Right lobe of liver (tissue), 4 donors: ENCODE results near the gene STAT1.

ENCODE experiments used
- CTCF ChIP-seq, 4 donors: fragments of 200-600 bp in 3 of 4; fragments of 450-650 bp in 1 of 4; IDR thresholded peaks; one replicate each; pipeline versions ENCODE4 v1.5.1 to v1.8.0; 2016 to 2022; ENCODE audit warnings: antibody characterized with exemption in 4 of 4, mild to moderate bottlenecking in 2 of 4
- POLR2A ChIP-seq: fragments of 450-650 bp; IDR thresholded peaks from one replicate; pipeline ENCODE4 v1.6.1; 2017; ENCODE audit warnings: antibody characterized with exemption, mild to moderate bottlenecking
- donor health status: DM: no; HTN: no; CAD: no.
- donor health status: DM: no; HTN: no; CAD: no.
- donor health status: DM: no; HTN: yes; CAD: no.

DNA sequence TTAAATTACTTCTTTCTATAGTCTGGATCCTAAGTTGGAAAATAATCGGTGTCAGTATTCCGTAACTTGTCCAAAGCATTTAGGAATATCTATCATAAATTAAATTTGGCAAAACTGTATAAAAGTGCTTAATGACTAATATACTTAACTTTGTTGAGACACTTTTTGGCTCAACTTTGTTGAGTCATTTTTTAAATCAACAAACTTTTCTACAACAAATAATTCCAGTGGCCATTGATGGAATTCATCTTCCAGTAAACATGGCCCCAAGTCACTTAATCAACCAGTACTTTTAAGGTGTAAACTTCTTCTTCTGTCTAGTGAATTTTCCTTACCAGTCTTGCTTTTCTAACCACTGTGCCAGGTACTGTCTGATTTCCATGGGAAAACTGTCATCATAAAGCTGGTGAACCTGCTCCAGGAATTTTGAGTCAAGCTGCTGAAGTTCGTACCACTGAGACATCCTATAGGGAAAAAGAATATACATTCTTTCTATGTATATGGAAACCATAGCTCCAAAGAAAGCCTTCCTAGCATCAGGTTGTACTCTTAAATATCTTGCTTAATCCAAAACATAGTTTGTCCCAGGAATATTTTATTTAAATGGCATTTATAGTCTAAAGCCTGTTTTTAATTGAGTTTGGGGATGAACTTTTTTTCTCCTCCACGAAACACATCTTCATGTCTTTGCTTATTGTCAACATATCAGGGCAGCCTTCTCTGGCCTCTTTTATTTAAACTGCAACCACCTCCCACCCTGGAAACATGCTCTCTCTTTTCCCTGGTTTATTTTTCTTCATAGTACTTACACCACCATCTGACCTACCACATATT lies 4.2 kb downstream of the STAT1 start:
- no peak for TF ChIP-seq CTCF (IDR thresholded peaks at IDR 0.05)
- no peak for TF ChIP-seq POLR2A
